Activated T-cell treated with anti-CD3 and anti-CD28 coated beads, Interleukin-2, amount 50 U/mL, for 24 hours (primary cell): ENCODE data around the gene HSD17B4.
"Not testable (repeated sequence)": the region's sequence is repeated elsewhere in the genome, so short reads cannot be mapped to it uniquely, and the experiment has no call there.

Experiments
- DNase-seq: peaks from one replicate; pipeline ENCODE4 v3.0.0-alpha.2; 2020
- H3K27ac Mint-ChIP-seq: 2 replicates; pipeline ENCODE4 v1.8.0; 2020; ENCODE audit warnings: mild to moderate bottlenecking, mixed read lengths
- H3K27me3 Mint-ChIP-seq: 2 replicates; pipeline ENCODE4 v1.8.0; 2020; ENCODE audit warnings: mixed read lengths
- H3K36me3 Mint-ChIP-seq: 2 replicates; pipeline ENCODE4 v1.8.0; 2020; ENCODE audit warnings: low read depth, mixed read lengths
- H3K4me1 Mint-ChIP-seq: 2 replicates; pipeline ENCODE4 v1.8.0; 2020; ENCODE audit warnings: low read depth, mixed read lengths
- H3K4me3 Mint-ChIP-seq: 2 replicates; pipeline ENCODE4 v1.8.0; 2020; ENCODE audit warnings: mild to moderate bottlenecking, moderate library complexity, mixed read lengths
- H3K9me3 Mint-ChIP-seq: 2 replicates; pipeline ENCODE4 v1.8.0; 2020; ENCODE audit warnings: mixed read lengths

HSD17B4 gene

GRCh38 chr5:119420169-119420568, 32.1 kb upstream of the HSD17B4 start:
- no peaks in the 10 kb centered on the region for H3K9me3 Mint-ChIP-seq
- no peak overlapping the region for H3K27ac Mint-ChIP-seq
- peaks cover 15% of the 10 kb centered on the region for H3K4me1 Mint-ChIP-seq
- no peak for DNase-seq
- H3K36me3 Mint-ChIP-seq: no peaks in the 10 kb centered on the region
- H3K4me3 Mint-ChIP-seq: no peak overlapping the region
- H3K27me3 Mint-ChIP-seq: no peaks in the 10 kb centered on the region

- Mint-ChIP-seq H3K27me3 (no peaks in the 10 kb centered on the region), H3K27ac (no peak overlapping the region), H3K4me1 (no peaks in the 10 kb centered on the region), H3K4me3 (no peak overlapping the region), H3K36me3 (no peaks in the 10 kb centered on the region), H3K9me3 (no peaks in the 10 kb centered on the region)
- no peak for DNase-seq
Observed at GRCh38 chr5:119426057-119426456, 26.2 kb upstream of the HSD17B4 start.

- peaks cover 4% of the 10 kb centered on the region for H3K27me3 Mint-ChIP-seq
- H3K4me3 Mint-ChIP-seq: no peak overlapping the region
- no peaks in the 10 kb centered on the region for H3K9me3 Mint-ChIP-seq
- no peaks in the 10 kb centered on the region for H3K36me3 Mint-ChIP-seq
- H3K4me1 Mint-ChIP-seq: no peaks in the 10 kb centered on the region
- H3K27ac Mint-ChIP-seq: no peak overlapping the region
- no peak for DNase-seq
Observed at GRCh38 chr5:119427060-119427459, 25.2 kb upstream of the HSD17B4 start.

- not testable (repeated sequence) for DNase-seq, H3K27ac Mint-ChIP-seq, H3K4me3 Mint-ChIP-seq
Observed at GRCh38 chr5:119427596-119427995, 24.7 kb upstream of the HSD17B4 start.

GRCh38 chr5:119428166-119428565, 24.1 kb upstream of the HSD17B4 start:
- not testable (repeated sequence) for H3K9me3 Mint-ChIP-seq, H3K4me3 Mint-ChIP-seq, H3K36me3 Mint-ChIP-seq, H3K27me3 Mint-ChIP-seq, H3K4me1 Mint-ChIP-seq, DNase-seq, H3K27ac Mint-ChIP-seq

More at GRCh38 chr5:119427596-119427995, 24.7 kb upstream of the HSD17B4 start:
- H3K27me3 Mint-ChIP-seq, H3K4me1 Mint-ChIP-seq, H3K9me3 Mint-ChIP-seq, H3K36me3 Mint-ChIP-seq: not testable (repeated sequence)

- H3K36me3 Mint-ChIP-seq, H3K4me1 Mint-ChIP-seq, H3K27ac Mint-ChIP-seq, H3K27me3 Mint-ChIP-seq, H3K4me3 Mint-ChIP-seq, DNase-seq, H3K9me3 Mint-ChIP-seq: not testable (repeated sequence)
Observed at GRCh38 chr5:119428574-119428973, 23.7 kb upstream of the HSD17B4 start.

- DNase-seq, H3K4me3 Mint-ChIP-seq, H3K36me3 Mint-ChIP-seq, H3K27ac Mint-ChIP-seq, H3K4me1 Mint-ChIP-seq, H3K9me3 Mint-ChIP-seq: not testable (repeated sequence)
- peaks cover 22% of the 10 kb centered on the region for H3K27me3 Mint-ChIP-seq
Observed at GRCh38 chr5:119432674-119433237, 19.5 kb upstream of the HSD17B4 start.

GRCh38 chr5:119435436-119436132, 16.7 kb upstream of the HSD17B4 start:
- Mint-ChIP-seq H3K36me3 (no peaks in the 10 kb centered on the region), H3K27ac (no peak overlapping the region), H3K27me3 (peaks cover 22% of the 10 kb centered on the region), H3K4me1 (peaks cover 4% of the 10 kb centered on the region), H3K4me3 (no peak overlapping the region), H3K9me3 (no peaks in the 10 kb centered on the region)
- DNase-seq: peak; percentile 78

- not testable (repeated sequence) for H3K9me3 Mint-ChIP-seq, H3K36me3 Mint-ChIP-seq, H3K4me1 Mint-ChIP-seq, H3K27ac Mint-ChIP-seq, H3K4me3 Mint-ChIP-seq, DNase-seq
- peaks cover 19% of the 10 kb centered on the region for H3K27me3 Mint-ChIP-seq
Observed at GRCh38 chr5:119437785-119438586, 14.3 kb upstream of the HSD17B4 start.

GRCh38 chr5:119438587-119438917, 13.7 kb upstream of the HSD17B4 start:
- not testable (repeated sequence) for H3K4me1 Mint-ChIP-seq, H3K27ac Mint-ChIP-seq, H3K9me3 Mint-ChIP-seq, H3K36me3 Mint-ChIP-seq, DNase-seq, H3K4me3 Mint-ChIP-seq
- H3K27me3 Mint-ChIP-seq: peaks cover 19% of the 10 kb centered on the region

GRCh38 chr5:119439140-119439631, 13.1 kb upstream of the HSD17B4 start:
- Mint-ChIP-seq H3K9me3 (peaks cover under 1% of the 10 kb centered on the region), H3K4me1 (peaks cover 4% of the 10 kb centered on the region), H3K4me3 (peak overlapping the region; percentile 68), H3K27me3 (peaks cover 19% of the 10 kb centered on the region), H3K36me3 (no peaks in the 10 kb centered on the region), H3K27ac (peak overlapping the region; percentile 53)
- DNase-seq: no peak

GRCh38 chr5:119439632-119440031, 12.7 kb upstream of the HSD17B4 start:
- not testable (repeated sequence) for H3K9me3 Mint-ChIP-seq, H3K36me3 Mint-ChIP-seq, DNase-seq, H3K4me1 Mint-ChIP-seq, H3K27ac Mint-ChIP-seq
- H3K27me3 Mint-ChIP-seq: peaks cover 19% of the 10 kb centered on the region
- peak overlapping the region; percentile 68 for H3K4me3 Mint-ChIP-seq

- H3K27me3 Mint-ChIP-seq, H3K27ac Mint-ChIP-seq, H3K9me3 Mint-ChIP-seq, H3K4me1 Mint-ChIP-seq, H3K36me3 Mint-ChIP-seq, H3K4me3 Mint-ChIP-seq, DNase-seq: not testable (repeated sequence)
Observed at GRCh38 chr5:119444643-119445042, 7.7 kb upstream of the HSD17B4 start.

GRCh38 chr5:119445544-119445943, 6.8 kb upstream of the HSD17B4 start:
- no peak overlapping the region for H3K27ac Mint-ChIP-seq
- no peaks in the 10 kb centered on the region for H3K4me1 Mint-ChIP-seq
- H3K9me3 Mint-ChIP-seq: peaks cover 3% of the 10 kb centered on the region
- DNase-seq: no peak
- no peak overlapping the region for H3K4me3 Mint-ChIP-seq
- no peaks in the 10 kb centered on the region for H3K36me3 Mint-ChIP-seq
- no peaks in the 10 kb centered on the region for H3K27me3 Mint-ChIP-seq

- Mint-ChIP-seq H3K27ac (no peak overlapping the region), H3K4me1 (peaks cover 18% of the 10 kb centered on the region), H3K27me3 (no peaks in the 10 kb centered on the region), H3K4me3 (no peak overlapping the region), H3K36me3 (peaks cover 9% of the 10 kb centered on the region), H3K9me3 (no peaks in the 10 kb centered on the region)
- no peak for DNase-seq
Observed at GRCh38 chr5:119449882-119450281, 2.4 kb upstream of the HSD17B4 start.
